ENCODE measurements around the gene ZSCAN10. TPM values are rescaled to one million over a fixed set of nuclear protein-coding genes. Genes with fewer than 3 reads are reported as not detected.

ZSCAN10 gene
- total and polyA plus RNA-seq, 2 donors (not counting 3 experiments of a cell fraction or from before 2014, with no cell fraction given) = not detected

DNA sequence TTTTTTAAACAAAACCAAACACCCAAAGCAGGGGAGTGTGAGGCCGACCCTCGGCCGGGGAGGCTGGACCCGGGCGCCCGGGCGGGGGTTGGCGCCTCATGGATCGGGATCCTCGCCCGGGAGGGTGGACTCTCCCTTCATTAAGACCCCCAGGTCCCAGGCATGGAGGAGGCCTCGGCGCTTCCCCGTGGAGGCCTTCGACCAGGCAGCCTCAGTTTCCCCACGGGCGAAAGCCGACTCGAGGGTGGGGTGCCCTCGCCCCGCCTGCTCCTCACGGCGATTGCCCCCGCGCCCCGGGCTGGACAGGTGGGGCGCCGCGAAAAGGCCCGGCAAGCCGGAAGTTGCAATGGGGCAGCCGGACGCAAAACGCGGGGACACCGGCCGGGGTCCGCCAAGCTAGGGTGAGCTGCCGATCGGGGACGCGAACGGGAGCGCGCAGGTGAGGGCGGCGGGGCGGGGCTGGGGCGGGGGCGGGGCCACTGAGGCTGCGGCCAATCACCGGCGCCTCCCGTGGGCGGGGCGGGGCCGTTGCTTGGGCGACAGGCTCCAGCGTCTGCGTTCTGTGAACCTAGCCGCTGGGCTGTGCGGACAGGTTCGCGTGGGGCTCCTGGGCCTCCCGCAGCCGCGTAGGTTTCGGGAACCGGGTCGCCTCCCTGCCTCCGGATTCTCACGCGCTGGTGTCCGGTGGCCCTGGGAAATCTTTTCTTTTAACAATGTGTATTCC lies 7.3 kb upstream of the ZSCAN10 start:
- FAIRE-seq (peak; percentile 71), DNase-seq (ENCODE audit: low read depth, low spot score) (peak; percentile 76)
- Histone ChIP-seq H4K20me1 (replicated peaks; ENCODE audit: control insufficient read depth, extremely low read depth, insufficient read depth, low read length) (no peaks in the 10 kb centered on the region), H3K9me1 (replicated peaks; ENCODE audit: control insufficient read depth, extremely low read depth, insufficient read depth, low read length) (no peaks in the 10 kb centered on the region), H3K79me2 (ENCODE audit: control insufficient read depth, insufficient read depth, low read length) (no peaks in the 10 kb centered on the region), H3K4me1 (ENCODE audit: control insufficient read depth, extremely low read depth, insufficient read depth, low read length) (peaks cover 17% of the 10 kb centered on the region), H3K9me3 (replicated peaks; ENCODE audit: control insufficient read depth, insufficient read depth, low read length) (no peaks in the 10 kb centered on the region), H3K4me2 (ENCODE audit: insufficient read depth, low read length) (peak overlapping the region; percentile 92), H3K27me3 (ENCODE audit: control insufficient read depth in 2 of 2, insufficient read depth in 2 of 2, low read length in 2 of 2) (no peaks in the 10 kb centered on the region), H3K36me3 (ENCODE audit: control insufficient read depth in 2 of 2, extremely low read depth in 1 of 2, insufficient read depth in 2 of 2, low read length in 2 of 2) (no peaks in the 10 kb centered on the region), H3K27ac (ENCODE audit: insufficient read depth, low read depth, low read length) (peak overlapping the region; percentile 38), H2AFZ (ENCODE audit: low read depth, low read length) (peak overlapping the region; percentile 77), H3K9ac (replicated peaks; ENCODE audit: extremely low read depth, insufficient read depth, low read length) (peak overlapping the region; percentile 49), H3K4me3 (replicated peaks in 1 of 3; ENCODE audit: insufficient read depth in 1 of 3, low read depth in 1 of 3, low read length in 3 of 3) (peak overlapping the region; percentile 34 to 76 (median 73))
- ChIA-PET CTCF (interaction anchor here (0.6 to 1.7 kb wide), 7 partner anchors 11 to 161 kb away, joined by 3 to 10 read pairs (median 4); no protein-coding TSS in a partner anchor), POLR2A (no interaction called here)
- dilution Hi-C loops (cut with MboI; ENCODE audit: extremely low pct_ligation_motif_present, low sequenced_read_pairs) (no loop called here), intact Hi-C loops (cut with micrococcal nuclease) (loop anchor here (2.0 kb wide), 1 partner anchor 18 kb away; no protein-coding TSS in a partner anchor)
- peak; percentile 76 for TF ChIP-seq POLR2AphosphoS5 (IDR thresholded peaks at IDR 0.05; ENCODE audit: insufficient read depth, low read depth, low read length)
- no peak for TF ChIP-seq GATA2 (IDR thresholded peaks at IDR 0.05; ENCODE audit: insufficient read depth, insufficient read length, low read depth, low read length)
- peak; percentile 56 for TF ChIP-seq POLR2A (IDR thresholded peaks at IDR 0.05; ENCODE audit: low read depth, low read length)
- BruUV-seq (replicated peaks) = TSS peak; percentile 60

DNA sequence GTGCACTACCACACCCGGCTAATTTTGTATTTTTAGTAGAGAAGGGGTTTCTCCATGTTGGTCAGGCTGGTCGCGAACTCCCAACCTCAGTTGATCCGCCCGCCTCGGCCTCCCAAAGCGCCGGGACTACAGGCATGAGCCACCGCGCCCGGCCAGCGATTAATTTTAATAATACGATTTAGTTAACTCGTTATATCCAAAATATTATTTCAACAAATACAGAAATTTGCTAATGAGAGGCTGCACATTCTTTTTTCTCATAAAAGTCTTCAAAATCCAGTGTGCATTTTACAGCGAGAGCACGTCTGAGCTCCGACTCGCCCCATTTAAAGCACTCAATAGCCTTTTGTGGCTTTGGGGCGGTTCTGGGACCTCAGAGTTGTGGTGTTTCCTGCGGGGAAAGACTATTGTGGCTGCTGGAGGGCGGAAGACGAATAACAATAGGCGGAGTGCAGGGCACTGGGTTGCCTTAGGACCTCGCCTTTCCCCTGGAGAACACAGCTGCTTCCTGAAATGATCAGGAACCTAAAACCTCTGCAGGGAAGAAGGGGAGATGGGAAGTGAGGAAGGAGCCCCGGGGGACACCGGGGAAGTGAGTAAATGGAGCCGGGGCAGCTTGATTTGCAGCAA lies 2.9 kb upstream of the ZSCAN10 start:
- Histone ChIP-seq H3K4me1 (ENCODE audit: control insufficient read depth, extremely low read depth, insufficient read depth, low read length) (peaks cover 32% of the 10 kb centered on the region), H3K9me3 (replicated peaks; ENCODE audit: control insufficient read depth, insufficient read depth, low read length) (no peaks in the 10 kb centered on the region), H3K27me3 (ENCODE audit: control insufficient read depth in 2 of 2, insufficient read depth in 2 of 2, low read length in 2 of 2) (no peaks in the 10 kb centered on the region), H3K9me1 (replicated peaks; ENCODE audit: control insufficient read depth, extremely low read depth, insufficient read depth, low read length) (no peaks in the 10 kb centered on the region), H3K79me2 (ENCODE audit: control insufficient read depth, insufficient read depth, low read length) (no peaks in the 10 kb centered on the region), H3K4me3 (replicated peaks in 1 of 3; ENCODE audit: insufficient read depth in 1 of 3, low read depth in 1 of 3, low read length in 3 of 3) (no peak overlapping the region), H3K9ac (replicated peaks; ENCODE audit: extremely low read depth, insufficient read depth, low read length) (no peak overlapping the region), H3K4me2 (ENCODE audit: insufficient read depth, low read length) (peak overlapping the region; percentile 3), H2AFZ (ENCODE audit: low read depth, low read length) (peak overlapping the region; percentile 33), H3K27ac (ENCODE audit: insufficient read depth, low read depth, low read length) (peak overlapping the region; percentile 53), H4K20me1 (replicated peaks; ENCODE audit: control insufficient read depth, extremely low read depth, insufficient read depth, low read length) (no peaks in the 10 kb centered on the region), H3K36me3 (ENCODE audit: control insufficient read depth in 2 of 2, extremely low read depth in 1 of 2, insufficient read depth in 2 of 2, low read length in 2 of 2) (no peaks in the 10 kb centered on the region)
- TF ChIP-seq POLR2AphosphoS5 (IDR thresholded peaks at IDR 0.05; ENCODE audit: insufficient read depth, low read depth, low read length) = peak; percentile 73
- peak; percentile 10 for TF ChIP-seq JUN (IDR thresholded peaks at IDR 0.05; ENCODE audit: borderline replicate concordance, insufficient read depth, insufficient read length, low read depth)
- TF ChIP-seq GATA2 (IDR thresholded peaks at IDR 0.05; ENCODE audit: insufficient read depth, insufficient read length, low read depth, low read length) = no peak
- peak; percentile 31 for TF ChIP-seq POLR2A (IDR thresholded peaks at IDR 0.05; ENCODE audit: low read depth, low read length)
- TF ChIP-seq EZH2 (IDR thresholded peaks at IDR 0.05; ENCODE audit: borderline replicate concordance, low read depth, low read length, severe bottlenecking) = no peak
- TF ChIP-seq MYC (IDR thresholded peaks at IDR 0.05; ENCODE audit: low read depth, low read length) = no peak
- TF ChIP-seq, protein P1, sequence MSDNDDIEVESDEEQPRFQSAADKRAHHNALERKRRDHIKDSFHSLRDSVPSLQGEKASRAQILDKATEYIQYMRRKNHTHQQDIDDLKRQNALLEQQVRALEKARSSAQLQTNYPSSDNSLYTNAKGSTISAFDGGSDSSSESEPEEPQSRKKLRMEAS (IDR thresholded peaks at IDR 0.05; ENCODE audit: insufficient read depth, insufficient read length) = no peak
- TF ChIP-seq, protein P2, sequence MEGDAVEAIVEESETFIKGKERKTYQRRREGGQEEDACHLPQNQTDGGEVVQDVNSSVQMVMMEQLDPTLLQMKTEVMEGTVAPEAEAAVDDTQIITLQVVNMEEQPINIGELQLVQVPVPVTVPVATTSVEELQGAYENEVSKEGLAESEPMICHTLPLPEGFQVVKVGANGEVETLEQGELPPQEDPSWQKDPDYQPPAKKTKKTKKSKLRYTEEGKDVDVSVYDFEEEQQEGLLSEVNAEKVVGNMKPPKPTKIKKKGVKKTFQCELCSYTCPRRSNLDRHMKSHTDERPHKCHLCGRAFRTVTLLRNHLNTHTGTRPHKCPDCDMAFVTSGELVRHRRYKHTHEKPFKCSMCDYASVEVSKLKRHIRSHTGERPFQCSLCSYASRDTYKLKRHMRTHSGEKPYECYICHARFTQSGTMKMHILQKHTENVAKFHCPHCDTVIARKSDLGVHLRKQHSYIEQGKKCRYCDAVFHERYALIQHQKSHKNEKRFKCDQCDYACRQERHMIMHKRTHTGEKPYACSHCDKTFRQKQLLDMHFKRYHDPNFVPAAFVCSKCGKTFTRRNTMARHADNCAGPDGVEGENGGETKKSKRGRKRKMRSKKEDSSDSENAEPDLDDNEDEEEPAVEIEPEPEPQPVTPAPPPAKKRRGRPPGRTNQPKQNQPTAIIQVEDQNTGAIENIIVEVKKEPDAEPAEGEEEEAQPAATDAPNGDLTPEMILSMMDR (IDR thresholded peaks at IDR 0.05; ENCODE audit: extremely low read depth in 1 of 2, insufficient read depth in 1 of 2, low read depth in 1 of 2, low read length in 2 of 2) = no peak
- peak; percentile 6 for TF ChIP-seq FOS (IDR thresholded peaks at IDR 0.05; ENCODE audit: borderline replicate concordance, insufficient read depth, low read length)
- FAIRE-seq (peak; percentile 94), DNase-seq (ENCODE audit: low read depth, low spot score) (peak; percentile 91)
- CTCF ChIA-PET = interaction anchor here (0.8 to 3.4 kb wide), 15 partner anchors 9 to 78 kb away, joined by 3 to 29 read pairs (median 5); partner anchors contain the start of genes HCFC1R1, THOC6 and ZNF205
- BruUV-seq (replicated peaks) = no TSS peak
- dilution Hi-C loops (cut with MboI; ENCODE audit: extremely low pct_ligation_motif_present, low sequenced_read_pairs) = no loop called here
- intact Hi-C loops (cut with micrococcal nuclease) = loop anchor here (1.0 to 2.0 kb wide), 4 partner anchors 15 to 43 kb away; partner anchors contain the start of gene ZNF213
- POLR2A ChIA-PET = interaction anchor here (0.6 to 1.3 kb wide), 4 partner anchors 14 to 342 kb away, joined by 3 to 5 read pairs (median 4); no protein-coding TSS in a partner anchor
